ENCODE measurements around the gene CXCR2. TPM values are rescaled to one million over a fixed set of nuclear protein-coding genes. Genes with fewer than 3 reads are reported as not detected.

The CXCR2 gene
- total RNA-seq, 1 donor from 2014 or later = not detected

GRCh38 chr2:218127929-218128455 lies 2.2 kb downstream of the CXCR2 start:
- DNase-seq (ENCODE audit: low read depth) (no peak), FAIRE-seq (no peak)
- Histone ChIP-seq H3K27me3 (ENCODE audit: control insufficient read depth, insufficient read depth, low read length) (no peaks in the 10 kb centered on the region), H3K36me3 (ENCODE audit: control insufficient read depth, insufficient read depth, low read length) (no peaks in the 10 kb centered on the region), H3K4me3 (ENCODE audit: low read depth, low read length) (no peak overlapping the region)
- TF ChIP-seq CTCF (IDR thresholded peaks at IDR 0.05; ENCODE audit: insufficient read depth, low read length, severe bottlenecking) = no peak

- DNase-seq (ENCODE audit: low read depth) = no peak
- FAIRE-seq = no peak
- H3K36me3 ChIP-seq (ENCODE audit: control insufficient read depth, insufficient read depth, low read length) = no peaks in the 10 kb centered on the region
- no peaks in the 10 kb centered on the region for H3K27me3 ChIP-seq (ENCODE audit: control insufficient read depth, insufficient read depth, low read length)
- H3K4me3 ChIP-seq (ENCODE audit: low read depth, low read length) = no peak overlapping the region
- TF ChIP-seq CTCF (IDR thresholded peaks at IDR 0.05; ENCODE audit: insufficient read depth, low read length, severe bottlenecking) = no peak
These were observed 3.1 kb downstream of the CXCR2 start for GRCh38 chr2:218128781-218129457.

- Histone ChIP-seq H3K27me3 (ENCODE audit: control insufficient read depth, insufficient read depth, low read length) (no peaks in the 10 kb centered on the region), H3K36me3 (ENCODE audit: control insufficient read depth, insufficient read depth, low read length) (no peaks in the 10 kb centered on the region), H3K4me3 (ENCODE audit: low read depth, low read length) (no peak overlapping the region)
- no peak for TF ChIP-seq CTCF (IDR thresholded peaks at IDR 0.05; ENCODE audit: insufficient read depth, low read length, severe bottlenecking)
- DNase-seq (ENCODE audit: low read depth) (peak; percentile 17), FAIRE-seq (no peak)
These were observed 3.8 kb downstream of the CXCR2 start for GRCh38 chr2:218129458-218130135.

GRCh38 chr2:218130377-218130776 lies 4.5 kb downstream of the CXCR2 start:
- DNase-seq (ENCODE audit: low read depth) = no peak
- no peaks in the 10 kb centered on the region for H3K36me3 ChIP-seq (ENCODE audit: control insufficient read depth, insufficient read depth, low read length)
- FAIRE-seq = peak; percentile 62
- no peaks in the 10 kb centered on the region for H3K27me3 ChIP-seq (ENCODE audit: control insufficient read depth, insufficient read depth, low read length)
- TF ChIP-seq CTCF (IDR thresholded peaks at IDR 0.05; ENCODE audit: insufficient read depth, low read length, severe bottlenecking) = no peak
- no peak overlapping the region for H3K4me3 ChIP-seq (ENCODE audit: low read depth, low read length)

GRCh38 chr2:218130822-218131221 lies 5.0 kb downstream of the CXCR2 start:
- Histone ChIP-seq H3K27me3 (ENCODE audit: control insufficient read depth, insufficient read depth, low read length) (no peaks in the 10 kb centered on the region), H3K4me3 (ENCODE audit: low read depth, low read length) (no peak overlapping the region), H3K36me3 (ENCODE audit: control insufficient read depth, insufficient read depth, low read length) (no peaks in the 10 kb centered on the region)
- DNase-seq (ENCODE audit: low read depth) = no peak
- no peak for TF ChIP-seq CTCF (IDR thresholded peaks at IDR 0.05; ENCODE audit: insufficient read depth, low read length, severe bottlenecking)
- no peak for FAIRE-seq

Data from bronchial epithelial cell (primary cell).